Activated CD4-positive, CD25-positive, alpha-beta regulatory T cell treated with anti-CD3 and anti-CD28 coated beads, Interleukin-2, amount 50 U/mL, for 16 hours (primary cell): Measurements from ENCODE around the gene UBASH3B.

ENCODE experiments used
- DNase-seq: peaks from one replicate; pipeline ENCODE4 v3.0.0-alpha.2; 2020; ENCODE audit warnings: low read depth, low spot score

UBASH3B gene

DNA sequence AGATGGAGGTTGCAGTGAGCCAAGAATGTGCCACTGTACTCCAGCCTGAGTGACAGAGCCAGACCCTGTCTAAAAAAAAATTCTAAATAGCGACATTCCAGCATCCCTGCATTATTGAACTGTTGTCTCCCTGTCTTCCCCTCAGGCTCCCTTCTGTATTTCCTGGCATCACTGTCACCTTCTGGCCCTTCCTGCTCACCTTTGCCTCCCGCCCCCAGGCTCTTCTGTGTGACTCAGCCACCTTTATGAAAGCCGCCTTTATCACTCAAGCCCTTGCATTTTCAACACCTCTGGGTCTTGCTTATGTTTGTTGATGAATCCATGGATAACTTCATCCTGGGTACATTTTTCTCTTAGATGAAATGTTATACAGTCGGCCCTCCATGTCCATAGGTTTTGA is 21.1 kb downstream of the UBASH3B start:
- DNase-seq, result no peak

DNA sequence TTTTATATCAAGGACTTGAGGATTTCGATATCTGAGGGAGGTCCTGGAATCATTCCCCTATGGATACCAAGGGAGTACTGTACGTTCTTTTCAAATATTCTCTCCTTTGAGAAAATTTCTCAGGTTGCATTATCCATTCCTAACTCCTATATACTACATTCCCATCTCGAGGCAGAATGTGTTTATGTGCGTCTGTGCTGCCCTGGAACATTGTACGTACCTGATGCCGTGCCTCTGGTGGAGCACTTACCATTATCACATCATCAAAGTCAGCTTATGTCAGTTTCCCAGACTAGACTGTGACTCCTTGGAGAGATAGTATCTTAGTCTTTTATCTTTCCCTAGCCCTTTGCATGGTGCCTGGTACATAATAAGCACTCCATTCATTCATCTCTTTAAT is 21.7 kb downstream of the UBASH3B start:
- no peak for DNase-seq

DNA sequence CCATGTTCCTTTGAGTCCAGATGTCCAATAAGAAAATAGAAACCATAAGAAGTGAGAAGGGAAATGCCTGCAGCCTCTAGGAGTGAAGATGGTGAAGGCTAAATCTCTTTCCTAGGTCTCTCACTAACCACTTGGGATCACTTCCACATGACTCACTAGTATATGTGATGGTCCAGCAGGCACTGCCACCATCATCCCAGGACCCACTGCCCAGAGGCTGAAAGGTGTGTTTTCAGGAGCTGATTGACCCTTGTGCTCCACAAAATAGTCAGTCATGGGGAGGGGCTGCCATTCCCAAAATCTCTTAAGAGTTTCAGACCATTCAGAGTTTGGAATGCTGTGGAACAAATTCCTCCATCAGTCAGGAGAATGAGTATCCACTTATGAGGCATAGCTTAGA is 22.9 kb downstream of the UBASH3B start:
- DNase-seq, result no peak

DNA sequence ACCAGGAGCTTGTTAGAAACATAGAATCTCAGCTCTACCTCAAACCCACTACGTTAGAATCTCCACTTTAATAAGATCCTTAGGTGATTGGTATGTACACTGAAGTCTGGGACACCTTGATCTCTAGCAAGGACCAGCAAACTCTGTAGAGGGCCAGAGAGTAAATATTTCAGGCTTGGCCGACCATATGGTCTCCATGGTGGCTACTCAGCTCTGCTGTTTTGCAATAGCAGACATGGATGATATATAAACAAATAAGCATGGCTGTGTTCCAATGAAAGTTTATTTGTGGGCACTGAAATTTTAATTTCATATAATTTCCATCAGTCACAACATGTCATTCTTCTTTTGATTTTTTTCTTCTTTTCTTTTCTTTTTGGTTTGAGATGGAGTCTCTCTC is 23.9 kb downstream of the UBASH3B start:
- DNase-seq, result no peak

DNA sequence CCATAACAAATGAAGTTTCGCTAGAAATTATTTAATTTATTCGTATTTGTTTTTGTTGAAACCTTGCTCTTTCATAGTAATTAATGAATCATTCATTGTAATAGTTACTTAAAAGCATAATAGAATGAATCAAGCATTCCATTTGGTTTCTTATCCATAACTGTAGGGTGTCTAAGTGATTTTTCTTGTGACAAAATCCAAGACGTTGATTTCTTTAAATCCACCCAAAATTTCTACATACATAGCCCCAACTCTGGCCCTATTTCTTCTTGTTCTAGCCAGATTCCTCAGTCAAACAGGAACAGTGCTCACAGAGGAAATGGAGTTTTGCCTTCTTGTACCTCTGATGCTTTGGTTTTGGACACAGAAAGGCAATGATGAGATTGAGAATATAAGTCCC is 25.5 kb downstream of the UBASH3B start:
- DNase-seq, result no peak

DNA sequence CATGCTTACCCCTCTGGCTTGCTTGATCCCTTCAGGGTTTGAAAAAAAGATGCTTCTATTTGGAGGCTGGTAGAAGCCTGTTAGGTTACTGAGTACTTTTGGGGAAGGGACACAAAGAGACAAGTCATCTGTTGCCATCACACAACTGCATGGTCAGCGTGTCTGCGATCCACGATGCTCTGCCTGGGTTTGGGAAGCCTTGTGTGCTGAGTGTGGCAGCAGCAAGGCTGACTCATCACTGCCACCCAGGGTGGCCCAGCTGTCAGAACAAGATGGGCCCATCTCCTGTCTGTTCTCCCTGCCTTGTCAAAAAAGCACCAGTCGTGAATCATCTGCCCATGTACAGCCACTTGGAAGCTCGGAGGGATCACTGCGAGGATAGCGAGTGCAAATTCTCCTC is 26.2 kb downstream of the UBASH3B start:
- no peak for DNase-seq

DNA sequence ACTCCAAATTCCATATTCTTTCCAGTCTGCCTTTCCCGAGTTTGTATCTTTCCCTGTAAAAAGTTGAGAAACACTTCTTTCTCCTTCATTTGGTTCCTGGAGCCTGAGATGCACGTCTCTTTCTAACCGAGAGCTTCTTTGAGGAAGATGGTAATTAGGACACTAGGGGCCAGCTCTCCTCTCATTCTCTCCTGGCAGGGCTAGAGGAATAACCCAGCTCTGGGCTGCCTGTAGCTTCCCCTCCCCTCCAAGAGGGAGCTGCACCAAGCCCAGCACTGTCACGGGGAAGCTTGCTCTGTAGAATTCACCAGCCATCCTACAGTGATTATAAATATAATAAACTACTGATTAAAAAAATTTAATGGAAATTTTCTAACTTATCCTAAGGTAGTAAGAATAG is 26.9 kb downstream of the UBASH3B start:
- no peak for DNase-seq

DNA sequence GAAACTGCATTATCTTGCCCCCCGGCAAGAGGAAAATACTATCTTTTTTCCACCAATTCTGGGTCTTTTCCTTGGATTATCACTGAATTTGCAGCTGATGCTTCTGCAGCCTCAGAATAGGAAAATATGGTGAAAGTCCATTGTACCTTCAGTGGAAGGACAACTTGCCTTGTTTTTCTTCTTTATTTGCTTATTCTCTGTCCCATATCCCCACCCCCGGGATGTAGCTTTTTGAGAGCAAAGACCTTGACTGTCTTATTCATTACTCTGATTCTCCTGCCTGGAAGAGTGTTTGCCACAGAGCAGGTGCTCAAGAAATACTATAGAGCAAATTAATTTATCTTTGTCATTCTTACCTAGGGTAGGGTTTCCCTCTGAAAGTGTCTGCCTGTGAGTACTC is 29.5 kb downstream of the UBASH3B start:
- no peak for DNase-seq

DNA sequence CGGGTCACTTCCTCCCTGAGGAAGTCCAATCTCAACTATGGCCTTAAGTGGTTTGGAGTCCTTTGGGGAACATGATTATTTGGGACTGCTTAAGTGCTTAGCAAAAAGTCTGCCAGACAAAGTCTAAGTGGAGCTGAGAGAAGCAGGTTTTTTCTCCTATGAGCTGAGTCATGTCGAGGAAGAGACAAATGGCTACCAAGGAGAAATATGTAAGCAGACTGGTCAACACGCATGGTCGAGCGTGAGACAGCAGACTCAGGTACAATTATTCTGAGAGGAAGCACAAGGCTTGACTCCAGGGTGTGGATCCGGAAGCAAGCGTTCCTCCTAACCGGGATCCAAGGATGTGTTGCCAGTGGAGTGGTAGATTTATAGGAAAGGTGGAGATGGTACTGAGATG is 30.6 kb downstream of the UBASH3B start:
- DNase-seq, result no peak

DNA sequence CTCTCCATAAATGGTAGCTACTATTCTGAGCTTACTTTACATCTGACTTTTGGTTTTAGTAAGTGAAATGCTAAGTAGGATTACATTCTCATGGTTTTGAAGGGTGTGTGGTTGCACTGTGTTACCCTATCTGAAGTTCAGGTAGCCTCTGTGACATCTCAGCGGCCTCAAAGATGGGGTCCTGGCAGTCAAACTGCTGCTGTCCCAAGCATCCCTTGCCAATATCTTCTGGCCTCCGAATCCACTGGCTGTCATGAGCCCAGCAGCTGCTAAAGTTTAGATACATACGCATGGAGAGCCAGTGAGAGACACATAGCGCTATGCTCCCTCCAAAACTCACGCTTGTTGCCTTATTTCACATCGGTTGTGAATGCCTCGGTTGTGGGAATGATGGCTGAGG is 34.9 kb downstream of the UBASH3B start:
- DNase-seq, result no peak

DNA sequence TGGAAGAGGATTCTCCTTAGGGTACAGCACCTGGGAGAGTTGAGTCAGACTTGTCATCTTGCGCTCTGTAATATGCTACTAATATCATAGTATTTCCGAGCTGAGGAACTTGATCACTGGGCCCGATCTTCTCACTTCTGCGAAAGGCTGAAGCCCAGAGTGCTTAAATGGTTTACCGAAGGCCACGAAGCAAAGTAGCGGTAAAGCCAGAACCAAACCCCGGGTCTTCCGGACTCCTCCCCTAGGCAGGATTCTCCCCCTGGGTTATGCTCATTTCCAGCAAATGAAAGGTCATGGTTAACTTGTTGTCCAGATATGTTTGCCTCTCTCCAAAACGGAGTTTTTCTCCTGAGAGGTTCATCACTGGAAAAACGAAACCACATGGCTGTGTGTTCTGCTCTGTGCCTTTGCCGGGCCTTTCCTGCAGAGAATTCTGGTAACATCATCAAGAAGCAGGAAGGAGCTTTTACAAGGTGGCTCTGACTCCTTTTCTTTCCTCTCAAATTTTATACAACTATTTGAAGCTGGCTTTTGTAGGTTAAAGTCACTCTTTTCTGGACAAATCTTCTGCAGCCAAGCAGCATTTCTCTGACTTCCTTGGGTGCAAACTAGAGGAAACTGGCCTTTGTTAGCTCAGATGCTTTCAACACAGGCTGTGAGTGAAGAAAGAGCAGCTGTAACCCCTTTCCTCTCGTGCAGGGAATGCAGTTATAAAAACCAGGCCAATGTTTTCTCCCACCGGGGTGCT is 35.5 kb downstream of the UBASH3B start:
- no peak for DNase-seq

DNA sequence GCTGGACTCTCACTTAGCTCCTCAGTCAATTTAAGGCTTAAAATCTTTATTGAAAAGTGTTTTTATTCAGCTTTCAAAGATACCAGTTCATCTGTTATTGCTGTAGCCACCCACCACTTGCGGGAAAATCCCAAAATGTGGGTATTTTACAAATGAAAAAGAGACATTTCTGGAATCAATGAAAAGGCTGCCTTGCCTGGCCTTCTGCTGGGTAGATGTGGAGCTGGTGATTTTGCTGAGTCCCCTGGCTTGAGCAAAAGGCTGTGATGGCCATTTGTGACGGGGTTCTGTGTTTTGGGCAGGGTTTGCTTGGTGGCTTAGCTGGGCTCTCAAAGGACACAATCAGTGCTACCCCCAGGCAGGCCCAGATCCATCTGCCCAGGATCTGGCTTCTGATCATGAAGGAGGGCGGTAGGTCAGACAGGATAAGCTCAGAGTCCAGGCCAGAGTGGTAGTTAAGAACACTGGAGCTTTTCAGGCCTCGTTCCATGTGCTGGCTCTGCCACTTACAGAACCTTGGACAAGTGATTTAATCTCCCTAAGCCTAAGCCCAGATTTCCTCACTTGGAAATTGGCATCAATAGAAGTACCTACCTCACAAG is 36.1 kb downstream of the UBASH3B start:
- no peak for DNase-seq

DNA sequence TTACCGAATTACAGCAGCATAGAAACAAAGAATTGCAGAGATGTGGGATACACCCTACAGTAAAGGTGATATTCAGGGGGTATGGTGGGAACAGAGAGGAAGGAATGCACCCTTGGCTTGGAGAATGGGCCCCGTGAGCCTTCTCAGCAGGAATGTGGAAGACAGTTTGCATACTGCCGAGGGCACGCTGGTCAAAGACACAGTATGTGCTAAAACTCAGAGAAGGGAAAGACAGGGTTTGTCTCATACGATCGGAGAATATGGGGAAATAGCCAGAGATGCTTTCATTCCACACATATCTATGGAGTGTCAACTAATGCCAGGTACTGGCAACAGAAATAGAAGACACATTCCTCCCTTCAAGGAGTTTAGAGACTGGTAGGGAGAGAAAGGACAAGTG is 36.9 kb downstream of the UBASH3B start:
- DNase-seq, result no peak

DNA sequence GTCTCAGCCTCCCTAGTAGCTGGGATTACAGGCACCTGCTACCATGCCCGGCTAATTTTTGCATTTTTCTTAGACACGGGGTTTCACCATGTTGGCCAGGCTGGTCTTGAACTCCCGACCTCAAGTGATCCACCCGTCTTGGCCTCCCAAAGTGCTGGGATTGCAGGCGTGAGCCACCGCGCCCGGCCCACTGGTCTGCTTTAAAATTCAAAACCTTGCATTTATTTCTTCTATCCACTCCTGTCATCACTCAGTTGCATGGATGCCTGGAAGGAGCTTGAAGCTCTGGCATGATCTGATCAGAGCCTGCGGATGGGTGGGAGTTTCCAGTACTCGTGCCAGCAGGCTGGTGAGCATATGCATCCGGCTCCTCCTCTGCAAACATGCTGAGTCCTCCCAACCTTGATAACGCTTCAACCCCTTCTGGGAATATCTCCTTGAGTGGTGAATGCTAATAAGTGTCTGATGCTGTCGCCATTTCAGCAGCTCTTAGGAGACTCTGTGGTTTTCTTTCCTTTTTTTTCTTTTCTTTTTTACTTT is 39.6 kb downstream of the UBASH3B start:
- no peak for DNase-seq

DNA sequence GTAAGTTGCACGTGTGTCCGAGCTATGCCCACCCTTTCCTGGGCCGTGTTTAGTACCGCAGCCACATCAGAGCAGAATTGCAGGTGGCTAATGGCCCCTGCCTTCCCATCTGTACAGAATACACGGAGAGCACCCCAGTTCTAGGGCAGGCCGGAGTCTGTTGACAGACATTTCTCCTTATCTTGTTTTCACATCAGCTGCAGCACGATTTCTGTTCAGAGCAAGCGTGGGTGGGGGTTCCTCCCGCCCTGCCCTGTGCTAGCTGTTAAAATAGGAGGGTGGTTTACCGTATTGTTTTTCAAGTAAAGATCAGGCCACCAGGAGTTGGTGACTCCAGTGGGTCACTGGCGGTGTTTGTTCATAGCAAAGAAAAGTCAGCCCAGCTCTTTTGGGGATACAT is 41.1 kb downstream of the UBASH3B start:
- peak; percentile 50 for DNase-seq

DNA sequence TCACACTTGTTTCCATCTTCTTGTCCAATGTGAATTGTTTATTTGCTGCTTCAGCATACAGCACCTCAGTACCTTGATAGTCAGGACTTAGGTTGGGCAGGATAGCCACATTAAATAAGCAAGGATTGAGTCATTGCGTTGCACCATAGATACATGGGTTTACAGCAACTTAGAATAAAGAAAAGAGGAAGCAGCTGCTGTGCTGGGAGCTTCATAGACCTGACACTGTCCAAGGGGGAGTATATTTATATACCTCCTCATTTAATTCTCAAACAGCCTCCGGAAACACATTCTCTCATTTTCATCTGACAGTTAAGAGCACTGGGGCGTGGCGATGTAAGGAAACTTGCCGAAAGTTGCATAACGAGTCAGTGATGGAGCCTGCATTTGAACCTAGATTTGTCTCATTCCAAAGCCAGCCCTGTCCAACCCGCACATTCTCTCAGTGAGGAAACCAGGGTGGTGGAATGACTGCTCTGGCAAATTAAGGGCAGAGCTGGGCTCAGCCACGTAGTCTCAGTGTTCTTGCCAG is 42.2 kb downstream of the UBASH3B start:
- no peak for DNase-seq

DNA sequence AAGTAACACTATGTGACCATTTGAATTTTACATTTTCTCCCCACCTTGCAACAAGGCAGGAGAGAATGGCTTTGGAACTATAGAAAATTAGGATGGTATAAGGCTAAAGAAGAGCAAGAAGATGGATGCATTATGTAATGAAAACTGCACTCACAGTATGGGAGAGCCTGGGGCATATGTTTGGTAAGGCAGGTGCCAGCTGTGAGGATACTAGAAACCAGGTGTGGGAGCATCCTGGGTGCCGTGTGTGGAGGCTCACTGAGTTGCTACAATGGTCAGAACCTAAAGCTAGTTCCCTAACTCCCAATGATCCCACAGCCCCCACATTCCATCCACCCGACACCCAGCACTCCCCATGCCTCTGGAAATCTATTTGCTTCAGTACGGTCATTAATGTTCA is 42.9 kb downstream of the UBASH3B start:
- DNase-seq, result no peak

DNA sequence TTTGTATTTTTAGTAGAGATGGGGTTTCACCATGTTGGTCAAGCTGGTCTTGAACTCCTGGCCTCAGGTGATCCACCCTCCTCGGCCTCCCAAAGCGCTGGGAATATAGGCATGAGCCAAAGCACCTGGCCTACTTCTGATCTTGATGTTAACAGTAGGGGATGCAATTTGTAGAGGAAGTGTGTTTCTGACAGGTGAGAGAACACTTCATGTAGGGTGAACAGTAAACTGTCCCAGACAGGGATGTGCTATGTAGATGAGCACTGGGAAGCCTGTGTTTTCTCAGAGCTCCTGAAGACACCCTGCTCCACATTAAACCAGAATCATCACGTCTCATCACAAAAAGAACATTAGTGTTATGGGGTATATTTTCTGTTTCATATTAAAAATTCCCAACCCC is 45.1 kb downstream of the UBASH3B start:
- DNase-seq, result no peak

DNA sequence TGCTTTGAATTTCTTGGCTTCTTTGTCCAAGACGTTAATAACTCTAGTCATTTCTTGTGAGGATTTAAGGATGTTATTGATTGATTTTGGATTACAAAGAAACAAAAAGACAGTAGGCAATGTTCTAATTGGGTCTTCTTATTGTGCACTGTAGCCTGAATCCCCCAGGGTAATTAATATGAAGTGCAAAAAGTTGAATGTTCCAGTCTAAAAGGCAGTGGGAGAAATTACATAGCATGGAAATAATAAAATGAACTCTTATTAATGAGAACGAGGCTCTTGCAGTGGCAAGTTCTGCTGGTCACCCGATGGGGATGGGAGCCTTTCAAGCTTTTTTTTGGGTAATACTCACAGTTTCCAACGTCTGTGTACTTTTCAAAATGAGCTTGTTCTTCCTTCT is 45.6 kb downstream of the UBASH3B start:
- DNase-seq, result no peak

DNA sequence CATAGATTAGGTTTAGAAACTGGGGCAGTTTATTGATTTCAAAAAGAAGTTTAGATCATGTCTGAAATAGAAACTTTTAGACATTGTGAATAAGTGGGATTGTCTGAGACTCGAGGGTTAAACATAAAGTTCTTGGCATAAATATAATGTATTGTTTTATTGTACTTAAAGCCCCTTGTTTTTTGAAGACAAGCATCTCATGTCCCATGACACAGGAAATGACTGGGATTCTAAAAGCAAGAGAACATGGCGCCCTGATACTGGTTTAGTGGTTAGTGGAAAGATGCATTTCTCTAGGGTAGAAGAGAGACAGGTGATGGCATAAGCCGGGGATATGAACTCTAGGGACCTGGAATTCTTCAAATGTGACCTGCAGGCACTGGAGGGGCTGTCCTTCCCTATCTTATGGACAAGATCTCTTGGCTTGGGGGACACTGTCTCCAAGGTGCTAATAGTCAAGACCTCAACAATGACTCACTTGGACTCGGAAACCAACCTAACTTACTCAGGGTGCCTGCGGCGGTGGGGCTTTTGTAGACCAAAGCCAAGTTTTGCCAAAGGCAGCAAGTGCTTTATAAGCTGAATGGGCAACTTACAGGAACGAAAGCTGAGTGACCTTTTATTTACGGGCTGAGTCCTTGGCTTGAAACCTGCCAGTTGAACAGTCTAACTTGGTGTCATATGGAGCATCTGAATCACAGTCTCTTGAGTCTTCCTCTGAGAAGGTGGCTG is 48.2 kb downstream of the UBASH3B start:
- no peak for DNase-seq

DNA sequence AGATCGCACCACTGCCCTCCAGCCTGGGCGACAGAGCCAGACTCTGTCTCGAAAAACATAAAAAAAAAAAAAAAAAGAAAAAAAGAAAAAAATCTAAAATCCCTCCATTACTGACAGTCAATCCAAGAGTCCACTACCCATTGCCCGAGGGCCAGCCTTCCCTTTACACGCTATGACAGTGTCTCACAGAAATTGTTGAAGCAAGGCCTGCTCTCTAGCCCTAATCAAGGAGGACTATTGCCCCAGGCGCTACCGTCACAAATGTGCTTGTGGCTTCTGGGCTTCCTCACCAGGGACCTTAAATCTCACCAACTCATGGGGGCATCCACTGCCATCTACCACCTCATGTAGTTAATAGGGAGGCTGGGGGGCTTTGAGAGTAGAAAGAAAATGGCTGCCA is 49.9 kb downstream of the UBASH3B start:
- no peak for DNase-seq

DNA sequence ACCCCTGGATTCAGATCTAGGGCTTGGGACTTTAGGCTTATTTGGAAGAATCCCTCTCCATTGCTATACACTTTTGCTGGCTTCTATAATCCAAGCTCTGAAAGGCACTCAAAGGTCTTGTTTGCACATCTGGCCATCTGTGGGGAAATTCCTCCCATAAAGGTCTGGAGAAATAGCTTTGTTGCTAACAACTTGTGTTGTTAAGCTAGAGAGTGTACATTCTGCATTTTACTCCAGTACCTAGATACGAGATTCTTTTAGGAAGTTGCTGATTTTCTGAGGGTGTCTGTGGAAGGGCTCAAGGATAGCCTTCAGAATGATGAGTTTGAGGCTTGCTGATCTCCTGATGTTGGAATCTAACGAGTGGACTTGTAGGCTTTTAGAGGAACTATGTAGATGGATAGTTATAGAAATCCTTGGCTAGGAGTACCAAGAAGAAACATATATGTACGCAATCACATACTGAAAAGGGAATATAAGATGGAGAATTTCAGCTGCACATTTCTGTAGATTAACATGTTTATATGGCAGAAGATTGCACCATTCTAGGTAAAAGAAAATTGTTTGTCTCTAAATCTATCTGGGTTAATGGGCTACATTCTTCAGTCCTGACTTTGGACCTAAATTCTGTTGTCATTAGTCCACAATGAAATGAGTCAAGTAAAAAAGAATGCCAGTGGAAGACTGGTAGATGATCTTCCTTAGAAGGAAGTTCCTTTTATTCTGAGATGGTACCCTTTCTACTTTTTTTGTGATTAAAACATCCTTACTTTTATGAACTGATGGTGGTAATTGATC is 51.0 kb downstream of the UBASH3B start:
- DNase-seq, result no peak
